Islet of Langerhans (tissue), 1 donor: Measurements from ENCODE around the gene ZNF385B.

Source experiments
- FAIRE-seq: peaks from one replicate; lab custom pipeline; 2011; peaks lifted over from hg19 to GRCh38; lab: Jason Lieb, UNC

ZNF385B gene

DNA sequence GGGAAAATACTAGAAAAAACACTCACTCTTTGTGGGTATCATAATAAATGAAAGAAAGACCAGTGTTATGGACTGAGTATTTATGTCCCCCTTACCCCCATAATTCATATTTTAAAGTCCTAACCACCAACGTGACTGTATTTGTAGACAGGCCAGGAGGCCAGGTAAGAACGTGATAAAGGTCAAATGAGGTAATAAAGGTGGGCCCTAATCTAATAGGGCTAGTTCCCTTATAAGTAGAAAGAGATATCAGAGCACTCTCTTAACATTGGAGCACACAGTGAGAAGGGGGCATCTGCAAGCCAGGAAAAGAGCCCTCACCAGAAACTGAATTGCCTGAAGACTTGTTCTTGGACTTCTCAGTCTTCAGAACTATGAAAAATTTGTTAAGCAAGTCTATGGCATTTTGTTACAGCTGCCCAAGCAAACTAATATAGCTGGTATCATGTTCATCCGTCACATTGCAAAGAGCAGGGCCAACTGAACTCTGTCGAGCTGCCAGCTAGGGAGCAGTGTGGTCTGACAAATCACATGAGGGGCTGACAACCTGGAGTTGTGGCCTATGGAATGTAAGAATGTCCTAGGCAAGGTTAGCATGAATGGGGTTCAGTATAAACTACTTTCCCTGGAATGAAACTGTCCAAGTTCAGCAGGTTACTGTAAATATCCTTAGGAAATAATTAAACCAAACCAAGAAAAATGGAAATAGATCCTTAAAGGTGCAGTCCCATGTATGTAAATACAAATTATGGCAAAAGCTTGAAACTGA, 280.9 kb downstream of the ZNF385B start:
- no peak for FAIRE-seq

DNA sequence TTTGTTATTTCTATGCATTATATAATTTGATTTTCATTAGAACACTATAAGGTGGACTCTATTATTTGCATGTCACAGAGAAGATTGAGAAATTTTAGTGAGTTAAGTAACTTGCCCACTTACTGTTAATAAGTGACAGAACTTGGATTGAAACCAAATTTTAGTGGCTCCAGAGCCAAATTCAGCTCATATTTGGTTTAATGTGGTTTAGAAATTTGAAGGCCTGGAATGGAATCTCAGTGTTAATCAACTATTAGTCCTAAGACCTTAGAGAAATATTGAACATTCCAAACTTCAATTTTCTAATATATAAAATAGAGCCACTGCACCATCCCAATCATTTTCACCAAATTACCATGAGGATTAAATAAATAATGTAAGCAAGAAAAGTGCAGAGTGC, 281.6 kb downstream of the ZNF385B start:
- peak; percentile 79 for FAIRE-seq

DNA sequence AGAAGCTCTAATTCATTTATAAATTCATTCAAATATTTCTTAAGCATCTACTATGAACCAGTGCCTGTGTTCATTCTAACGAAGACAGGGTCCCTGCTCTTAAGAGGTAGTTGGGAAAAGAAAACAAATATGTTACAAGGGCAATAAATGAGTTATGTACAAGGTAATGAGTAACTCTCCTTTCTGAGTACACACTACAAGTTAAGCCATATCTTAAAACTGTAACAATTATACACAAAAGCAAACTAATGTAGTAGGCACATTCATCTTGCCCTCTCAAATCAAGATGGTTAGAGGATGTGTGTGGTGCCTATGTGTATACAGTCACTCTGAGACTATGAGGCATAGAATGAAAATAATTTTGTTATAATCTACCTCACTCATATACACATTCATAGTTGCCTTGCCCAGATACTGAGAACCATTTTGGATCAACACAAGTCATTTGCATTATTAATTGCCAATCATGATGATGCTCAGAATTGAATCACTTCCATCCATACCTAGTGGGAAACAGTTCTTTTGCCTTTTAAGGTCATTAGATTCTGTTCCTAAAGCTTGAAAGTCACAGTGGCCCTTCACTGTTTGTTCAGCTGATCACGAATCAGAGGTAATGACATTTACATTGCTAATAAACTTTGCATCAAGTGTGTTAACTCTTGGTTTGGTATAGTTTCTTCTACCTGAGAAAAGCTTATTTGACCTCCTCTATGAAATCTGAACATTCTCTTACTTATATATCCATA, 283.1 kb downstream of the ZNF385B start:
- no peak for FAIRE-seq

DNA sequence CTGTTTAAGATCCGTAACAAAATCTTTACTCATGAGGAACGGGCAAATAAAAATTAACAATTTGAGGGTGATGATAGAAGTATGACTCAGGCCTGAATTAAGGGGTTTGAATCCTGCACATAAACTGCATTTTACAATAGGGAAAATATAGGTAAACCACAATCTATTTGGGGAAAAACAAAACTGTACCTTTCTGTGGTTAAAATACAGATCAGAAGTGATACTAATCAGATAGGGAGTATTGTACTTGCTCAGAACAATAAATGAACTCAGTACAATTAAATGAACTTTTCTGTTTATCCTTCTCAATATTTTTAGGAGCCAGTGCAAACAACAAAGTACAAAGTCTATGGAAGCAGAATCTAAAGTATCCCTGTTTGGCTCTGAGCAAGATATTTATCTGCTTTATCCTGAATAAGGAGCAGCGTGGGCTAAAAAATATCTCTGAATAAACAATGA, 287.3 kb downstream of the ZNF385B start:
- FAIRE-seq: peak; percentile 9

- FAIRE-seq: no peak
Observed at GRCh38 chr2:179572544-179572943, 288.9 kb downstream of the ZNF385B start.

DNA sequence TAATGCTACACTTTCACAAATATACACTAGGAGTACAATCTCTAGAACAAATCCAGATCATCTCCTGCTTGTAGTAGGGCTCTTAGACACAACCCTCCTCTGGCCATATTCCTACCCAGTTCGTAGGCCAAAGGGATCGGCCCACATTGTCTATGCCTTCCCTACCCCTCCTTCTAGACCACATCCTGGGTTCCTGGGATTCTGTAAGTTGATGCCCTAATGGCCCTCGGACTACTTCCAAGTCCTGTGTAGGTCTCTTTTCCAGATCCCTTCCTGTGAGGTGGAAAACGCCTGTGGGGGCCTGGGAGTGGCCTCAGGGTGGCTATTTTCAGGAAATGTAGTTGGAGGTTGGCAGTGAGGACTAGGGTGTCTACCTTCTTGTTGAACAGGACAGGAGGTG, 289.7 kb downstream of the ZNF385B start:
- no peak for FAIRE-seq

GRCh38 chr2:179571252-179571651, 290.2 kb downstream of the ZNF385B start:
- no peak for FAIRE-seq

DNA sequence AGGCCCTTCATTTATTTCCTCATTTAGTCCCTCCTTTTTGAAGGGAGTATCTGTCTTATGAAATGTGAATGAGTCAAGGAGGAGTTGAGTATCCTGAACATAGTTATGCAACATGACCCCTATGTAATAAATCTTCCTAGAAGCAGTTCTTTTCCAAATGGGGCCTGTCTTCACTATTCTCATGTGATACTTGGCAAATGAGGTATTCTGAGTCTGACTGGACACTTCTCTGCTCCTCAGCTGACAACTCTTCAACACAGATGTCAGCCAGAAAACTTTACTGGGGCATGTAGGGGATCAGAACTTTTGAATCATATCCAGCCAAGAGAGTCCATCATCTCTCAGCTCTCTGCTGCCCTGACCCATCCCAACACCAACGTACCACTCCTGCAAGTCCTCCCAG, 291.6 kb downstream of the ZNF385B start:
- FAIRE-seq: no peak

GRCh38 chr2:179565807-179566206, 295.6 kb downstream of the ZNF385B start:
- no peak for FAIRE-seq

DNA sequence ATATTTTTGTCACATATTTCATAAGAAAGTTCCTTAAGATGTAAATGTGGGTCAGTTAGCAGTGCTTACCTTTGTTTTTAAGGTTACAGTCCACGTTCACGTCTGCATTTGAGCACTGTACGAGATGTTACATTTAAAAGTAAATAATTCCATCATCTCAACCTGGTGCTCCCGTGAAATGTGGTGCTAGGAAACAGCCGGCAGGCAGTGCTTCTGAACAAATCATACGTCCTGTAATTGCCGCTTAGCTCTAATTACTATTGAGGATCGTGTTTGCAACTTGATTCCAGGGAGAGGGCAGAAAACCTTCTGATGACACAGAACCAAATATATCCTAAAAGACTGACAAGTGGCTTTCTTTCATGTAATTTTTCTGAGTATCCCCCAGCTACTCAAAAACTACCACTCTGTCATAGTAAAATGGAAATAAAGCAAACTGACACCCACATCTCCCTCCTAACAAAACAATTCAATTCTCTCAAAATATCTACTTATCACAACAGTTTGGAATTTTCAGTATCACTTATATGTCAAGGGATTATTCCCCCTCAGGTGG, 299.0 kb downstream of the ZNF385B start:
- peak; percentile 95 for FAIRE-seq

DNA sequence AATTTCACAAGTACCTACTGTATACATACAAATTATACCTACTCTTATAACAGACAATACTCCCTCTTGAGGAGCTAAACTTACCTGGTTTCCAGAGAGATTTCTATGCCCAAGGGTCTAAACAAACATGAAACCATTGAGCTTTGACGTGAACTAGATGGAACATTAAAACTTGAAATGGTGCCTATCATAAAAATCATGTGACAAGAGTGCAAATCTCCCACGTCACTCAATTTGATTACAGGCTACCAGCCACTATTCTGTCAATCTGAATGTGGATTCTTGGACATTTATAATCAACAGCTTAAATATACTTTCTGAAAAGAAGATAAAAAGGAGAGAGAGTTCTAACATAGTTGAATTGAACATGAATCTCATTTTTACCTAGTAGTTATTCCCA, 299.7 kb downstream of the ZNF385B start:
- FAIRE-seq: no peak

DNA sequence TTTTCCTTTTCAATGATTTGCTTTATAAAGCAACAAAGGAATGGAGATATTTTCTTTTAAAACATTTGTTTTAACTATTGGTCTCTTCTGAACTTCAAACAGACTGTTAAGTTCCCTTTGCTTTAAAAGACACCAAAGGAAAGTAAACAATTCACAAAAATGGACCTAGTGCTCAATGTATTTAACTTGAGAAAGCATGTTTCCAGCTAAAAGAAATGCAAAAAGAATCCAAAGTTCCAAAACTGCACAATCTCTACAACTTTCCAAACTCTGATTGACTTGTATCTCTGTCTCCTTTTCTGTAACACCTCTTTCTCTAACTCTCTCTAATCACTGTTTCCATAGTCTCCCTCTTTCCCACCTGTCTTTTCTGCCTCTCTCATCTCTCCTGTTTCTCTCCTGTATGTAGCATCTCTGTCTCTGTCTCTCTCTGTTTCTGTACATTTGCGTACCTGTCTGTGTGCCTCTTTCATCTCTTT, 301.1 kb downstream of the ZNF385B start:
- no peak for FAIRE-seq

GRCh38 chr2:179559108-179559806, 302.2 kb downstream of the ZNF385B start:
- peak; percentile 65 for FAIRE-seq

DNA sequence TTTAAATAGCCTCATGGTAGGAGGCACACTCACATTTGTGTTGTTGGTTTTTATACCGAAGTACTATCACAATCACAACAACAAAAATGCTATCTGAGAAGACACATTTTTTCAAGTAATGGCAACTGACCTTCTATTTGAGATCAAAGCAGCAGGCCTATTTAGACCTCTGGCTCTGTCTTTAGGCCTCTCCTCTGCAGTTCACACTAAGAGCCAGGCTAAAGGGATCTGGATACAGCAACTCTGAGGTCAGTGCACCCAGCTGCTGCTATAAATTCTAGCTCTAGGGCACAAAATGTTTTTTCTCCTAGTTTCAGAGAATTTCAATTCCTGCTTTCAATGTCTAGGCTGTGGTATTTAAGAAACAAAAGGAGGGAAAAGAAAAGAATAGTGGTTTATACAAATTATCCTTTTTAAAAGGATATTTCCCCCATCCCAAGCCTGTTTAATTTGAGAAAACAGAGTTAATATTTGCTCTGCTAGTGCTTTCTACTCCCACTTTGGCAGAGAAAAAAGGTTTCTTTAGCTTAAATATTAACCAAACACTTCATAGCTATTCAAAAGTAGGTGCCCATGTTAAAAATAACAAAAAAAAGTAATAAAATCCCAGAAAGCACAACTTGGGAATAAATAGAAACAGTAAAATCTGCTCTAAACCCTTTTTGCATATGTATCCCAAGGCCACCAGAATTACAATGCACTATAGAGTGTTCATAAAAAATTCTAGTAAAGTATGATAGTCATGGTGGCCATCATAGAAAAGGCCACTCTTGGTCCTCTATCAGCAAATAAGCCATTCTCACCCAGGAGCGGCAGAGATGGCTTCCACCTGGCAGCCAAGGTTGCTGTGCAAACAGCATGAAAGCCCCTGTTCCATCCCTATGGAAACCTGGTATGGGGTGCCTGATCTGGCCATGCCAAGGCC, 303.1 kb downstream of the ZNF385B start:
- FAIRE-seq: peak; percentile 92

- FAIRE-seq: no peak
Observed at GRCh38 chr2:179556425-179556824, 305.0 kb downstream of the ZNF385B start.

DNA sequence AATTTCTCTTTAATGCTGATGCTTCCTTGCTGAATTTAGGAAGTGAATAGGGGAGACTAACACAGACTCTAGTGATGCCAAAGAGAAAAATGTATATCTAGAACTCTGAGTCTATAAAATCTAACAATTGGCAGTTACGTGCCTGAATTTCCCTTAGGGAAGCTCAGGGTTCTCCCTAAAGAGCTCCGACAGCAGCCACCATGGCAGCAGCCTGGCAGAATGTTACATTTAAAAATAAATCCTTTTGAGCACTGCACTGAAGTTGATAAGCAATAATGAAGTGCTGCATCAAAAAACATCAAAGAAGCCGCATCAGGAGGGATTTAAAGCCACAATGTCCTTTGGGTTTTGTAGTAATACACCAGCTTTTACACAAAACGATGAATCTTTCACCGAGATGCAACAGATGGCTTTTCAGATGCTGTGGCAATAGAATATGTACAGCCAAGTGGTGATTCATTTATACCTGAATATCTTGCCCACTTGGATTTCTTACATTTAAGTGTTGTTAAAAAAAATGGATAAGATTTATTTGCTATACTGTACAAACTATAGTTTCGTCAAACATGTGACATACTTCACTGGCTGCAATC, 305.6 kb downstream of the ZNF385B start:
- no peak for FAIRE-seq

- FAIRE-seq: no peak
Observed at GRCh38 chr2:179554639-179555386, 306.6 kb downstream of the ZNF385B start.

DNA sequence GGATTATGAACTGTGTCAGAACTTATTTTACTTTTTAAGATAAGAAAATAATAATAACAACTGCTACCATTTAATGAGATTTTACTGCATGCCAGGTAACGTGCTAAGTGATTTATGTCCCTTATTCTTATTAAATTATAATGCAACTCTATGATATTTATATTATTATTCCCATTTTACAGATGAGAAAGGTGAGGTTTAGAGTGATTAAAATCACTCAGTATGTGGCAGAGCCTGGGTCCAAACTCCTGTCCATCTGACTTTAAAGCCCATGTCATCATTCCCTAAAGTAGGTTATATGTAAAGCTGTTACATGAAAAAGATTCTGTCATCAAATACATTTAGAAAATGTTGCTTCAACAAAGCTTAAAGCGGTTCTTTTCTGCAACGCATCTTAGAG, 308.0 kb downstream of the ZNF385B start:
- no peak for FAIRE-seq

DNA sequence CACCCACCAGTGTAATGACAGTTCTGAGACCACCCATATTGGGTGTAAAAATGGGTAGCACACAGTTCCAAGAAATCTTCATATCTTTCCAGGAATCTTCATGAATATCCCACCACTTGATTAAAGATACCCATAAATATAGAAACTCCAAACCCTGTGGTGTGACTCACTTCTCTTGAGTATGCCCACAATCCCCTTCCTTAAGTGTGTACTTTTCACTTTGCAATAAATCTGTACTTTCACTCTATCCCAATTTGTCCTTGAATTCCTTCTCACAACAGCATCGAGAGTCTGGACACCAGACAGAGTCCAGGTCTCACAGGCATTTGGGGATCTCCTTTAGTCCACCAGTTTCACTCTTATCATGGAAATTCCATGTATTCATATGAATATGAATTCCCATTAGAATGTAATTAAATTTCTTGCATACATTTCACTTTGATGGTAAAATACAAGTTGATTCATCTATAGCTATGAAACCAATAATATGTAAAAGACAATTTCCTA, 309.8 kb downstream of the ZNF385B start:
- no peak for FAIRE-seq

GRCh38 chr2:179550849-179551248, 310.6 kb downstream of the ZNF385B start:
- no peak for FAIRE-seq
